HCEC 1CT (cell line): Measurements from ENCODE around the gene FHIP1A.

Experiments used
- DNase-seq: peaks from one replicate; pipeline ENCODE4 v3.0.0-alpha.2; 2017

FHIP1A gene

GRCh38 chr4:151418385-151418784 is 9.4 kb downstream of the FHIP1A start:
- peak; percentile 71 for DNase-seq

DNA sequence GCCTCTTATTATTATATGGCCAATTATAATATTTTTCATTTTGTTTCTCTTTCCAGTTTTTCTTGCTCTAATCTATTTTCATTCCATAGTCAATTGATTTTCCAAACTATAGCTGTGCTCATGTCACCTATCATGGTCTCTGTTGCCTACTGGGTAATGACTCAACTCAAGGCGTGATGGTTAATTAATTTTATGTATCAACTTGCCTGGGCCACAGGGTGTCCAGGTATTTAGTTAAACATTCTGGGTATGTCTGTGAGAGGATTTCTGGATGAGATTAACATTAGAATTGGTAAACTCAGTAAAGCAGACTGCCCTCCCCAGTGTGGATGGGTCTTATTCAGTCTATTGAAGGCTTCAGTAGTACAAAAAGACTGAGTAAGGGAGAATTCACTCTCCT is 9.9 kb downstream of the FHIP1A start:
- DNase-seq = no peak

GRCh38 chr4:151420250-151420807 is 11.4 kb downstream of the FHIP1A start:
- DNase-seq = no peak

DNA sequence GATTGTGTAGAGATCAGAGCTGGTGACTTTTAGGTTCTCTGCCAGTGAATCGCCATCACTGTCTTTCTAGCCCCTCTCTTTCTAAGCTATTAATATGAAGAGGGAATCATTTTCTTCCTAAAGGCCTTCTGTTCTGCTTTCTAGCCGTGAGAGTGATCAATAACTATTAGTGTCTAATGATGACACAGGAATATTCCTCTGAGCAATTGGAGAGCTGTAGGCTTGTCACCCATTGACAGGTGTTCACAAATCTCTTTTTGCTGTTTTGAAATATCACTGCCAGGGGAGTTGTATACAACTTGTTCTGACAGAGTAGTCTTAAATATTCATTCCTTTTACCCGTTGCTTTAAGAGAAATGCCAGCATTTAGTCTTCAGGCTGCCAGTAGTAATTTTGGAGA is 13.9 kb downstream of the FHIP1A start:
- no peak for DNase-seq

- DNase-seq = no peak
Measured at GRCh38 chr4:151426513-151426912, 17.5 kb downstream of the FHIP1A start.

DNA sequence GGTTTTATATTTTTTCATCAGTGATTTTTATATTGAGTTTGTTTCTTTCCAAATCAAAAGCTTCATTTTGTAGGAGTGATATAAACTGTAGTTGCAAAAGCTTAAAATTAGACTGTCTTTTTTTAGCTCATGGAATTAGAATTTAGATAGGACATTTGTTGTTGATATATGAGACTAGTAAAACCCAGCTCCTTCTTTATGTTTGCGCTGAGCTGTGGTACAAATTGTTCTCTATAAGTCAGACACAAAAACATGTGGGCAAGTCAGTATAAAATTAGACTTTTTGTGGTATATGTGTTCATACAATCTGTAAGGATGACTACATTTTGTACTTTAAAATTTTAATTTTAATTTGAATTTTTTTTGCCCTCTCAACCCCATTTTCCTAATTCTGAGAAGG is 18.3 kb downstream of the FHIP1A start:
- DNase-seq = no peak

DNA sequence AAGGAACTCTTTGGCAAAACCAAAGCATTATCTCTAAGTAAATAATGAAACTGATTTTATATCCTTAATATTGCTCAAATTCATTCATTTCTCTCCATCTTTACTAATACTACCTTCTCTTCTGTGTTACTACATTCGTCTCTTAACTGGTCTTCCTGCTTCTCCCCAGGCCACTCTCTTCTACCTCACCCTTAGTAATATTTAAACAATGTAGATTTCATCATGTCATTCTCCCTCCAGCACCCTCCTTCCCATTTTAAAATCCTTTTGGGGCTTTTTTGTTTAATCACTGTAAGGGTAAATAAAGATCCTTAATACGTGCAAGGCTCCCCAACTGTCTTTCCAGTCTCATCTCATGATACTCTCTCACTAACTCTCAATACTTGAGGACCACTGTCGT is 19.4 kb downstream of the FHIP1A start:
- DNase-seq = no peak

DNA sequence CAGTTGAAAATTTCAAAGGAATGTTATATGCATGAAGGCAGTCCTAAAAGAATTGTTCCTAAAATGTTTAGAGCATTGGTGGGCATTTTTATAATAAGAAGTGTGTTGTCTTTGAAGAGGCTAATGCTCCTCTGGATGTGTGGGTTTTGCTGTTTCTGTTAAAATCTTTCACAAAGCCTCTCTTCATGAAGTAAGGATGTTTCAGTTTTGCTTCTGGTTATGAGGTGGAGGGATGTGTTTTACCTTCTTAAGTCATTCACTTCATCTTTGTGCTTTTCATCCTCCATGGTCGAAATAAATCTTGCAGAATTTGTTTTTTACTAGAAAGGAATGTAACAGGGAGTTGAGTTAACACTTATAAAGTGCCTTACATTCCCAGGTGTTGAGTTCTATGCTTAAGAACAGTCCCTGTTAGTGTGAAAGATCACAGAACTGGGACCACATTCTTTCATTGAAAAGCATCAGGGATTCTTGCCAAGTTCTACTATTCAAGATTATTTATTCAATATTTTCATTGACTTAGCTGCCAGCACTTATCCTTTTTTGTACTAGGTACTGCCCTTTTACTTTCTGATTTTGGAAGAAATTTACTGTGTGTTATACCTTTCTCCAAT is 21.1 kb downstream of the FHIP1A start:
- DNase-seq = no peak

DNA sequence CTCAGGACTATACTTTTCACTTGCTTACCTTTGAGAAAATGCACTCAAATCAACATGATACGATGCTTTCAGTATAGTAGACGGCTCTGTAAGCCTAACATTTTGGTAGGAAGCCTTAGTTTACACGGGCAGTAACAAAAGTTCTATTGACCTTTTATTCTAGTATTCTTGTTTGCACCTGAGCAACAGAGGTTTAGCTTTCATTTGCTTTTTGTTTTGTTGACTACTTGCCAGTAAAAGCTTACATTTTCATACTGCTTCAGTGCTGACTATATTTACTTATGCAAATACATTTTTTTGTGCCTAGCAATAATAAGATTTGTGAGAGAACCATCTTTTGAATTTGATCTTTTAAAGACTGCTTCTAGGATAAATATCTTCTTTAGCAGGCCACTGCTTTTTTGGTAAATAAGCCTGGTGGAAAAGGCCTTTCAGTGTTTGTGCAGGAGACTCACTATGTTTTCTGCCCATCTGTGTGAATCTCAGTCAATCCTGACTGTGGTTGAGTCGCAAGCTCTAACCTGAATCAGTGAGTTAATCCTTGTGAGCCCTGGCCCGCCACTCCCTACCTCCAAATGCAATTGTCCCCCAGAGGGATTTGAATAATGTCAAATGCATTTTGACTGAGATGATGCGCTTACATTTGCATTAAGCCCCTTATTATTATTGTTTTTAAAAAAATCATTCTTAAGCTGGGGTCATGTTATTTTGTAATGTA is 21.9 kb downstream of the FHIP1A start:
- no peak for DNase-seq

DNA sequence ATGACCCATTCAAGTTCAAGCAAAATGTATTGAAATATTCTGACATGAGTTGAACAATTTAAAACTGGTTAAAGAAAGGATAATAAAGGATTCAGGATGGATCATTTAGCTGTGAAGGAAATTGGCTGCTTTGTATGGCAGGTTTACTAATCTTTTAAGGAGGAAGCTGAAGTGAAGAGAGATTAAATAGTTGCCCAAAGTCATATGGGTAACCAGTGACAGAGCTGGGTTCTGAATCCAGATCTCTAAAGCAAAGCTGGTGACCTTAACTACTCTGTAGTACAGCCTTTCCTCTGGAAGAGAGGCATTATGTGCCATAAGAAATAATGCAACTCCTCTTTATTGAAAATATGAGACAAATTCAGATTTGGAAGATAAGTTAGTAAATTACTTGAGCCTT is 22.8 kb downstream of the FHIP1A start:
- DNase-seq = no peak

DNA sequence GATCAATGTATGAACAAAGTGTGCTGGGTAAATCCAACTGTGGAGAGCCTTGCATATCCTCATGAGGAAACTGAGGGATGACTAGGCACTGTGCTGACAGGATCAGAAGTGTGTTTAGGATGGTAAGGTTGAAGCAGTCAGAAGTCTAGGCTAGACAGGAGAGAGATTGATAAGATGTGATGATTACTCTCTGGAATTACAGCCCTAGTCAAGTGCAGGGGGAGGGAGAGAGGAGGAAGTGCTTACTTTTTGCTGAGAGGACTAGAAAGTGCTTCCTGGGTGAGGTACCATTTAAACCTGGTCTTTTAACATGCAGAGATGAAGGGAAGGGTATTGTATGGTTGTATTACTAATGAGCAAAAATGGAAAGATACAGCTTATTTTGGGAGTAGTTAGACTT is 23.7 kb downstream of the FHIP1A start:
- no peak for DNase-seq

GRCh38 chr4:151434183-151434860 is 25.3 kb downstream of the FHIP1A start:
- DNase-seq = peak; percentile 55

DNA sequence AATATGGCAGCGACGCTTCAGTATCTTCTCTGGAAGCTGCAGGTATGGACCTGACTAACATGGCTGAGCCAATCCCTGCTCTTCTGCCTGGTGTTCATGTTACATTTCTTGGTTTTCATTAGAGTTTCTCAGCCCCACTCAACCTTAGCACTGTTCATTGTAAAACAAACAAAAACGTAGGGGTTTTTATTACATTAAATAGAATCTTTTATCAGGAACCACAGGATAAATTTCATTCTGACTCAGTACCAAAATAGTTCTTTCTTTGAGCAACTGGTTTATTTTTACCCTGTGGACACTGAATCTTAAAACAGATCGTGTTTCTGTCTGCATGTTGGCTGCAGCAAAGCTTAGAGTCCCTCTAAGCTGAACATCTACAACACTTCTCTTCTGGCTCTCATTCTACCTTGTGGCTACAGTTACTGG is 27.1 kb downstream of the FHIP1A start:
- no peak for DNase-seq

DNA sequence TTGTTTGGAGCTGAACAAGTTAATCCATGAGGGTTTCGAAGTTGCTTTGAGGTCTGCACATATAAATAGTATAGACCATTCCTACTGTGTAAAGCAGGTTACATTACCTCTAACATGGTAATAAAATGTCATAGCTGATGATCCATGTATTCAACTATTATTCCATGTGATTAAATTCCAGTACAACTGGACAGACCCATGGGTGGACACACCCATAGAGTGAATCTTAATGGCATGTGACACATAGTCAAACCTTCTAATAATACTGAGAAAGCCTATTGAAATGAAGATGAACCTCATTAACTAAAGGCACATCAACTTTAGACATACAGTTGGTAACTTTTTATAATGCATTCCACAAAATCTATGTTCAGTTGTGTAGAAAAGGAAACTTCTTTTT is 28.5 kb downstream of the FHIP1A start:
- no peak for DNase-seq

GRCh38 chr4:151438154-151438553 is 29.2 kb downstream of the FHIP1A start:
- DNase-seq = no peak

- DNase-seq = no peak
Measured at GRCh38 chr4:151439320-151439719, 30.3 kb downstream of the FHIP1A start.

- DNase-seq = no peak
Measured at GRCh38 chr4:151442002-151442401, 33.0 kb downstream of the FHIP1A start.

- no peak for DNase-seq
Measured at GRCh38 chr4:151443247-151443646, 34.3 kb downstream of the FHIP1A start.

GRCh38 chr4:151443752-151444151 is 34.8 kb downstream of the FHIP1A start:
- DNase-seq = no peak

DNA sequence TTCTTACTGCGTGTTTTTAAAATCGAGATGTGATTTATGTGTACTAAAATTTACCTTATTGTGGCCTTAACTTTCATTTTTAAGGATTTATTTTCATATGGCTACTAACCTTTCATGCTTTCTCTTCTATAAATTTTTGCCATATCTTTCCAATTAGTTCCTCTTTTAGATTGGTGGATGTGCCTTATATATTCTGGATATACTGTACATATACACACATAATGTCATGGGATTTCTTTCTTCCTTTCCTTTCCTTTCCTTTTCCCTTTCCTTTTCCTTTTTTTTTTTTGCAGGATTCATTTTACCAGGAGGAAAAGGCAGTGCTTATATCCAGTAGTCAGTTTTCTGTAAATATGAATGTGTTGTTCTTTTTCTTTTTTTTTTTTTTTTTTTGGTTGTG is 37.2 kb downstream of the FHIP1A start:
- no peak for DNase-seq

DNA sequence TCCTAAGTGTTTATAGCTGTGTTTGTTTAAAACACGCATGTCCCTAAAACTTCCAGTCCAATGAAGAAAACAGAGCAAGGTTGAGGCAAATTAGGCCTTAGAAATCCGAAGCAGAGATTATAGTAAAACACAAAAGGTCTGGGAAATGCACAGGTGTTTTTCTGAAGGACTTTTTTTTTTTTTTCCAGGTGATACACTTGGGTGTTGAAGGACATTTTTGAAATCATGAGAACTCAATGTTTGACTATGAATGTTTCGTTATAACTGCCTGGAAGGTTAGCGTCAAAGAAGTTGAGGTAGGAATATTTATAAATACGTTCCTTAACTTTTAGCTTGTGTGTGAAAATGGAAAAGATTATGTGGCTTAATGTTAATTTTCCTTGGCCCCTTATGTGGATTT is 45.5 kb downstream of the FHIP1A start:
- DNase-seq = no peak

DNA sequence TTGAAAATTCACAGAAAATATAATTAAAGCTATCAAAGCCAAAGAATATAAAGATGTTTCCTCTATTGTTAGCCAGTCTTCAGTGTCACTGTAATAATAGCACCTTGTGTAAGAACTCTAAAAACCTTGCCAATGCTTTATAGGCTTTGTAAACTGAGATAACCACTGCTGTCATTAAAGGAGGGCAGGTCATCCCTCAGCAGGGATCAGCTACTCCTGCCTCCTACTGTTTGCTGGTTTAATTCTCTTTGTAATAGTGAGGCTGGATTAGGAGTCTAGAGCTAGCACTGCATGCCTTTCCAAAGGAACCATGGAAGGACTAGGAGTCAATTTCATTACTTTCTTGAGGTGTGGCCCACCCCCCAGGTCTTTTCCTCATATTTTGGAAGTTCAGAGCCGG is 46.2 kb downstream of the FHIP1A start:
- no peak for DNase-seq

GRCh38 chr4:151458148-151458547 is 49.2 kb downstream of the FHIP1A start:
- no peak for DNase-seq
